ENCODE data around the gene NCKAP5.

The NCKAP5 gene

DNA sequence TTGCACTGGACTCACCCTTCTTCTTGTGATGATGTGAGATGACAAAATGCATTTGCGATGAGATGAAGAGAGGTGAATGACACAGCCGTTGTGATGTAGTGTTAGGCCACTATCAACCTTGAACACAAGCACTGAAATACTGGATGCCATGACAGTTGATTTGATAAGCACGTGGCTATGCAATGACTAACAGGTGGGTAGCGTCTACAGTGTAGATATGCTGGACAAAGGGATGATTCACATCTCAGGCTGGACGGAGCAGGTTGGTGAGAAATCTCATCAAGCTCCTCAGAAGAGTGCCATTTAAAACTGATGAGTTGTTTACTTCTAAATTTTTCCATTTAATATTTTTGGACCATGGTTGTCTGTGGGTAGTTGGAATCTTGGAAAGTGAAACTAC, 522.5 kb downstream of the NCKAP5 start:
- DNase-seq: no peak

GRCh38 chr2:133044556-133044955, 523.7 kb downstream of the NCKAP5 start:
- DNase-seq: no peak

GRCh38 chr2:133040170-133040569, 528.1 kb downstream of the NCKAP5 start:
- no peak for DNase-seq

GRCh38 chr2:133039531-133039930, 528.7 kb downstream of the NCKAP5 start:
- DNase-seq: no peak

- no peak for DNase-seq
These were observed 541.6 kb downstream of the NCKAP5 start for GRCh38 chr2:133026536-133027177.

DNA sequence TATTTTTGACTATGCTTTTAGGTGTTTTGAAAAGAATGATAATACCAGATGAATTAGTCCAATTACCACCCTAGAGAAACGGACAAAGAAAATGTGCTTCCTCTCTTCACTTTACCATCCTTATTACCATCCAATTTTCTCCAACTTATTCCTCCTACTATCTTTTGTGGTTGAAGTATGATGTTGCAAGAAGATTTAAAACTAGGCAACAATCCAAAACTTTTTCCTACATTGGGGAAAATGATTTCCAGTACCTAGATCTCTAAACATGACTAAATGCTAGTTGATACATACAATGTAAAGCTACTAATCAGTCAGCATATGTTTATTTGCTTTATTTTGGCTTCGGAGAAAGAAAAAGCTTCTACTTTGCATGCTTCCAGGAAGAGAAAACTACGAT, 543.3 kb downstream of the NCKAP5 start:
- DNase-seq: no peak

- no peak for DNase-seq
These were observed 555.2 kb downstream of the NCKAP5 start for GRCh38 chr2:133012847-133013734.

DNA sequence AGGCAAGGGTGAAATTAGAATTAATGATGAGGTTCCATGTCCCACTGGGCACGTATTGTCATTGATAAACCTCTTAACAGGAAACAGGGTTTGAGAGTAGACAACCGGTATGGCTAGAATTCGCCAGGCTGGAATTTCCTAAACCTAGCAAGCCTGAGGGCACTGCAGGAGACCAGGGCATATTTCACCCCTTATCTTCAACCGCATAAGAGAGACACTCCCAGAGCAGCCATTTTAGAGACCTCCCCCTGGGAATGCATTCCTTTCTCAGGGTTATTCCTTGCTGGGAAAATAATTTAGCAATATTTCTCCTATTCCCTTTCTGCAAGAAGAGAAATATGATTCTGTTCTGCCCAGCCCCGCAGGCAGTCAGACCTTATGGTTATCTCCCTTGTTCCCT, 563.6 kb downstream of the NCKAP5 start:
- no peak for DNase-seq

- DNase-seq: no peak
These were observed 568.8 kb downstream of the NCKAP5 start for GRCh38 chr2:132999421-132999820.

DNA sequence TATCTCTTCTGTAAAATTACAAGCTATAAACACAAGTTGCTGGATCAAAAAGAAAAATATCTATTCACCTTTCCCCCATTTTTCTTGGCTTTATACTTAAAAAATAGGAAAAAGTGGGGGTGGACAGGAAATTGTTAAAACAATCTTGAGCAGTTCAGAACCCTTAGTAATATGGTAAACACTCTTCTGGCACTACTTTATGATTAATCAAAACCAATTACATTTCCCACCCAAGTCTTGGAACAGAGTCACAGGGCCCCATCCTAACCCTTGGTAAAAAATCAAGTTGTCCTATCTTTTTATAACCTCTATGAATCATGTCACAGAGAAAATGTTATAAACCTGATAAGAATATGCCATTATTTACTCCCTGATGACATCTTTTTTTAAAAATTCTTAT, 570.0 kb downstream of the NCKAP5 start:
- DNase-seq: no peak

- no peak for DNase-seq
These were observed 576.7 kb downstream of the NCKAP5 start for GRCh38 chr2:132991471-132992045.

DNA sequence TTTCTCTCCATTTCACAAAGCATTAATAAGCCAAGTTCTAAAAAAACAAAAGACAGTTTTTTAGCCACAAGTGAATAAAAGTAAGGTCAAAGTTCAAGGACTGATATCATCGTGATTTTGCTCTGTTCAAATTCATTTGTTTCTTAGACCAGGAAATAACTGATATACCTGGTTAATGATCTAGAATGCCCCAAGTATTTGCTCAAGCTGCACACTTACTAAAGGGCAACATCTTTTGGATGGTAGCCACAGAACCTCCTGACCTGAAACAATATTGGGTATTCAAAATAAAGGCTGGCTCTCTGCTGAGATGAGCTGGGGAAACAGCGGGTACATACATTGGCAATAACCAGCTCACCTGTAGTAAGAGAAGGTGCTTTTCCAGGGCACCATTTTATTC, 583.5 kb downstream of the NCKAP5 start:
- no peak for DNase-seq

- DNase-seq: no peak
These were observed 588.0 kb downstream of the NCKAP5 start for GRCh38 chr2:132980304-132980703.

- no peak for DNase-seq
These were observed 588.7 kb downstream of the NCKAP5 start for GRCh38 chr2:132979339-132980093.

DNA sequence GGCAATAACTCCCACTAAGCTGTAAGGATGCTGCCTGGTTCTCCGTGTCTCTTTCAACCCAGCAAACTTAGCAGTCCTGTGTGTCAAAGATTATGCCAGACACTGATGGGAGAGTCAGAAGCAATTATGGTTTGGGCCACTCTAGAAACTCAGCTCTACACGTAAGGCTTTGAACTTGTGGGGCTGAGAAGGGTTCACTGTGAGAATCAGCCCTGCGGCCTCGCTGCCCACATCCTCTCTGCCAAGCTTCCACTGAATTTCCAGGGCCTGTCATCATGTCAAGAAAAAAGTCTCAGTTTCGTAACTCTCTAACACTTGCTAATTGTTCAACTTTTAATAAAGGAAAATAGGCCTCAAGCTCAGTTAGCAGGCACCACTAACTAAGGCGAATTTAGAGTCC, 589.4 kb downstream of the NCKAP5 start:
- no peak for DNase-seq

DNA sequence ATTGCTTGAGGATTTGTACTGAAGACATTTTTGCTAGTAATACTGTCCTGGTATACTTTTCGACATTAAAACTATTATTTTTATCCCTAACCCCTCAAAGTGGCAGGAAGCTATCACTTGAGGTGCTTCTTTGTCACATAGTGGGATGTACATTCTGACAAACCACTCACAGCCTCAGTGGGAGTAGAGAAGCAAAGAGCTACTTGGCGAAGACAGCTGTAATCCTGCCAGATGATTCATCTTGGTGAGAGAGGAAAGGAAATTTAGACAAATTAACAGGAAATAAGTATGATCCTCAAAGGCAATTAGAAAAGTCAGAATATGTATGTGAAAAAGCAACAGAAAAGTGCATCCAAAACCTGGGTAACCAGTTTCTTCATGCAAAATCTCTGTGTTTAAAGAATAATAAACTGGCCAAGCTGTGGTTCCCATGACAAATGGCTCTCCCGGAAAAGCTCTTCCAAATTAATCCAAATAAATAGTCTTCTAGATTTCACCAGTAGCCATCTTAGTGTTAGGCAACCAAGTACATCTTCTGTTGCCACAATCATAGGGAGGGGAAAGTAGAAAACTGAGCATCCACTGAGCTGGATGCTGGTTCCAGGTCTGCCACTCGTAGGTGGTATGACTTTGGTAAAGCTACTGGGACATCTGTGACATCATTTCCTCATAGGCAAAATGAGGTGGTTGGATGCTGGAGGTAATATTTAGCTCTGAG, 590.3 kb downstream of the NCKAP5 start:
- DNase-seq: no peak

GRCh38 chr2:132975193-132976105, 592.8 kb downstream of the NCKAP5 start:
- DNase-seq: no peak

GRCh38 chr2:132974467-132975095, 593.7 kb downstream of the NCKAP5 start:
- DNase-seq: no peak

- DNase-seq: no peak
These were observed 596.8 kb downstream of the NCKAP5 start for GRCh38 chr2:132971310-132972061.

- no peak for DNase-seq
These were observed 598.8 kb downstream of the NCKAP5 start for GRCh38 chr2:132969371-132969985.
